Endothelial cell of umbilical vein (primary cell): ENCODE results near the gene PRDM2. TPM values are rescaled to one million over a fixed set of nuclear protein-coding genes. Genes with fewer than 3 reads are reported as not detected.

Source experiments
- BruUV-seq: library from RNA; stranded (reverse); fragments of 400-500 nt; replicated peaks from 2 replicates; lab custom pipeline; 2021; lab: Mats Ljungman, UMichigan
- CTCF ChIA-PET: fragments of 300-600, 350-600 bp; sonication (Branson Sonifier 250); formaldehyde crosslinking; loops from one replicate; lab custom pipeline; 2021; ENCODE audit warnings: antibody characterized with exemption, inconsistent platforms; lab: Charles Lee
- POLR2A ChIA-PET: fragments of 300-600, 350-600 bp; sonication (Branson Sonifier 250); formaldehyde crosslinking; loops from one replicate; lab custom pipeline; 2021; ENCODE audit warnings: antibody characterized with exemption, inconsistent platforms; lab: Charles Lee
- DNase-seq: peaks from one replicate; pipeline ENCODE4 v3.0.0-alpha.2; 2011; ENCODE audit warnings: low read depth, low spot score
- FAIRE-seq: peaks from 2 replicates; lab custom pipeline; 2011; peaks lifted over from hg19 to GRCh38; lab: Jason Lieb, UNC
- H2AFZ ChIP-seq: 2 replicates; pipeline ENCODE4 v1.6.0; 2012; ENCODE audit warnings: low read depth, low read length, control low read depth, inconsistent platforms
- H3K27ac ChIP-seq: 2 replicates; pipeline ENCODE4 v1.5.1; 2011; ENCODE audit warnings: low read depth, mild to moderate bottlenecking, control low read depth, low read length, moderate library complexity; ENCODE audit not compliant: insufficient read depth
- H3K27me3 ChIP-seq, 2 experiments: 2 replicates each; pipeline versions ENCODE4 v1.6.0 to v1.6.1; 2011; ENCODE audit warnings: low read length in 2 of 2, mixed read lengths in 1 of 2; ENCODE audit not compliant: control insufficient read depth in 2 of 2, insufficient read depth in 2 of 2
- H3K36me3 ChIP-seq, 2 experiments: 2 replicates in 1 of 2; 3 replicates in 1 of 2; pipeline ENCODE4 v1.5.1; 2011; ENCODE audit warnings: low read length in 2 of 2, mild to moderate bottlenecking in 1 of 2, moderate library complexity in 1 of 2; ENCODE audit not compliant: control insufficient read depth in 2 of 2, insufficient read depth in 2 of 2; ENCODE audit errors: extremely low read depth in 1 of 2
- H3K4me1 ChIP-seq: 3 replicates; pipeline ENCODE4 v1.5.1; 2011; ENCODE audit warnings: mild to moderate bottlenecking, low read length; ENCODE audit not compliant: control insufficient read depth, insufficient read depth; ENCODE audit errors: extremely low read depth
- H3K4me2 ChIP-seq: 2 replicates; pipeline ENCODE4 v1.6.1; 2011; ENCODE audit warnings: low read length, control low read depth, mixed read lengths; ENCODE audit not compliant: insufficient read depth
- H3K4me3 ChIP-seq, 3 experiments: fragments of 200-600 bp in 1 of 3; sonication (generic), shearing (Covaris generic) in 1 of 3; replicated peaks in 1 of 3; 2 replicates each; pipeline ENCODE4 v1.5.1; 2011 to 2016; ENCODE audit warnings: control low read depth in 3 of 3, low read length in 3 of 3, mild to moderate bottlenecking in 2 of 3, inconsistent platforms in 1 of 3, low read depth in 1 of 3, moderate library complexity in 1 of 3; ENCODE audit not compliant: insufficient read depth in 1 of 3
- H3K79me2 ChIP-seq: 2 replicates; pipeline ENCODE4 v1.6.0; 2012; ENCODE audit warnings: low read length, inconsistent platforms; ENCODE audit not compliant: control insufficient read depth, insufficient read depth
- H3K9ac ChIP-seq: replicated peaks from 2 replicates; pipeline ENCODE3; 2011; ENCODE audit warnings: low read length, control low read depth; ENCODE audit not compliant: insufficient read depth; ENCODE audit errors: extremely low read depth
- H3K9me1 ChIP-seq: replicated peaks from 3 replicates; pipeline ENCODE4 v1.6.0; 2011; ENCODE audit warnings: mild to moderate bottlenecking, low read length; ENCODE audit not compliant: control insufficient read depth, insufficient read depth; ENCODE audit errors: extremely low read depth
- H3K9me3 ChIP-seq: replicated peaks from 2 replicates; pipeline ENCODE4 v1.5.1; 2012; ENCODE audit warnings: low read length, inconsistent platforms; ENCODE audit not compliant: control insufficient read depth, insufficient read depth
- H4K20me1 ChIP-seq: replicated peaks from 2 replicates; pipeline ENCODE3; 2011; ENCODE audit warnings: mild to moderate bottlenecking, low read length; ENCODE audit not compliant: control insufficient read depth, insufficient read depth; ENCODE audit errors: extremely low read depth
- CTCF ChIP-seq, 2 donors: IDR thresholded peaks; 1 replicate in 1 of 2; 2 replicates in 1 of 2; pipeline ENCODE4 v1.5.1; 2011; ENCODE audit warnings: low read length in 2 of 2, mild to moderate bottlenecking in 2 of 2, moderate library complexity in 2 of 2, control low read depth in 1 of 2, inconsistent platforms in 1 of 2, low read depth in 1 of 2; ENCODE audit not compliant: insufficient read depth in 1 of 2; ENCODE audit errors: extremely low read depth in 1 of 2
- EZH2 ChIP-seq: IDR thresholded peaks from 2 replicates; pipeline ENCODE4 v1.6.1; 2012; ENCODE audit warnings: borderline replicate concordance, low read depth, mild to moderate bottlenecking, moderate library complexity, low read length, inconsistent platforms; ENCODE audit not compliant: severe bottlenecking
- FOS ChIP-seq: IDR thresholded peaks from 2 replicates; pipeline ENCODE4 v1.6.1; 2011; ENCODE audit warnings: mild to moderate bottlenecking, low read length, moderate library complexity, borderline replicate concordance; ENCODE audit not compliant: insufficient read depth
- POLR2AphosphoS5 ChIP-seq: IDR thresholded peaks from 2 replicates; pipeline ENCODE4 v1.6.1; 2012; ENCODE audit warnings: low read depth, mild to moderate bottlenecking, control low read depth, low read length, moderate library complexity; ENCODE audit not compliant: insufficient read depth
- dilution Hi-C: fragments of 300-500 bp; cut with MboI; formaldehyde crosslinking; loops from one replicate; pipeline ENCODE4 v1.15.0; 2019; ENCODE audit warnings: low sequenced_read_pairs; ENCODE audit not compliant: extremely low pct_ligation_motif_present
- intact Hi-C: fragments of 100-400 bp; cut with micrococcal nuclease; formaldehyde crosslinking; loops from one replicate; pipeline ENCODE4 v1.10.0; 2022
- polyA plus RNA-seq, 4 experiments: library from polyadenylated mRNA; depleted of rRNA in 3 of 4; stranded (reverse) in 3 of 4; unstranded in 1 of 4; fragments of >200 nt; gene quantifications; 2 replicates each; pipeline versions ENCODE4 v1.2.1 to v1.2.3, GENCODE V29; 2011 to 2012; ENCODE audit warnings: missing spikeins in 1 of 4
- total RNA-seq: library from RNA; stranded (reverse); gene quantifications from 2 replicates; pipeline ENCODE4 v1.2.3, GENCODE V29; 2021

The PRDM2 gene
- total and polyA plus RNA-seq, 2 donors (not counting 3 experiments of a cell fraction or from before 2014, with no cell fraction given) = 11.3 to 35.7 TPM

- BruUV-seq = no TSS peak
- H3K9ac ChIP-seq = peak overlapping the region; percentile 80
- H3K9me3 ChIP-seq = no peaks in the 10 kb centered on the region
- no peaks in the 10 kb centered on the region for H3K36me3 ChIP-seq
- H2AFZ ChIP-seq = peak overlapping the region; percentile 99
- H3K27me3 ChIP-seq = peaks cover 0 to 2% of the 10 kb centered on the region in 2 experiments
- dilution Hi-C loops = no loop called here
- H3K4me2 ChIP-seq = peak overlapping the region; percentile 54
- H3K79me2 ChIP-seq = peaks cover 2% of the 10 kb centered on the region
- no peak overlapping the region for H3K27ac ChIP-seq
- no peak for TF ChIP-seq FOS
- no peak for TF ChIP-seq CTCF (IDR thresholded peaks at IDR 0.05; ENCODE audit: extremely low read depth in 1 of 2, insufficient read depth in 1 of 2, low read depth in 1 of 2, low read length in 2 of 2)
- no peak for FAIRE-seq
- no peaks in the 10 kb centered on the region for H3K4me1 ChIP-seq
- no peaks in the 10 kb centered on the region for H3K9me1 ChIP-seq
- H3K4me3 ChIP-seq = peak overlapping the region; percentile 20 to 89 (median 59)
- intact Hi-C loops = loop anchor here (1.0 kb wide), 1 partner anchor 49 kb away; no protein-coding TSS in a partner anchor
- ChIA-PET CTCF (interaction anchor here (1.0 kb wide), 1 partner anchor 49 kb away, joined by 3 read pairs; no protein-coding TSS in a partner anchor), POLR2A (no interaction called here)
- H4K20me1 ChIP-seq = no peaks in the 10 kb centered on the region
- DNase-seq = peak; percentile 57
Observed at GRCh38 chr1:13700521-13701270, 708 bp downstream of the PRDM2 start.

DNA sequence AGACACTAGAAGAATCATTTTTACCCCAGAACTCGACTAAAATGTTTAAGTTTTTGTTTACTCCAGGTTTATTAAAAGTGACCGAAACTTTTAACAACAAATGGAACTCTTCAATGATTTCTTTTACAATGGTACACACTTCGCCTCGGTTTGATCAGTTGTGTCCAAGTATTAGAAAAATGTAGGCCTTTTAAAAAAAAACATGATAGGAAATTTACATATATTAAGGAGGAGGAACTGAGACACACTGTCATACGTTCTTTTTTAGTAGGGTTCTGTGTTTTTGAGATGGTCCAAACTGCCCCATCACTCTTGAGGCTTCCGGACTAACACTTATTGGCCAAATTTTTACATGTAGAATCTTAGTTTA lies 1.3 kb downstream of the PRDM2 start:
- CTCF ChIA-PET = interaction anchor here (1.0 kb wide), 1 partner anchor 48 kb away, joined by 3 read pairs; no protein-coding TSS in a partner anchor

More for the DNA sequence above, 1.3 kb downstream of the PRDM2 start:
- no peak for DNase-seq
- no peaks in the 10 kb centered on the region for H4K20me1 ChIP-seq
- peak overlapping the region; percentile 99 for H2AFZ ChIP-seq
- no peaks in the 10 kb centered on the region for H3K36me3 ChIP-seq
- dilution Hi-C loops = no loop called here
- H3K79me2 ChIP-seq = peaks cover 2% of the 10 kb centered on the region
- POLR2A ChIA-PET = no interaction called here
- peaks cover 0 to 2% of the 10 kb centered on the region in 2 experiments for H3K27me3 ChIP-seq
- no peaks in the 10 kb centered on the region for H3K4me1 ChIP-seq
- TF ChIP-seq POLR2AphosphoS5 (no peak), EZH2 (no peak), CTCF (IDR thresholded peaks at IDR 0.05; ENCODE audit: extremely low read depth in 1 of 2, insufficient read depth in 1 of 2, low read depth in 1 of 2, low read length in 2 of 2) (no peak)
- no peak for FAIRE-seq
- BruUV-seq = TSS peak; percentile 39
- H3K9me3 ChIP-seq = no peaks in the 10 kb centered on the region
- H3K9me1 ChIP-seq = no peaks in the 10 kb centered on the region
- intact Hi-C loops = no loop called here
- peak overlapping the region; percentile 54 for H3K4me2 ChIP-seq
- no peak overlapping the region for H3K9ac ChIP-seq
- no peak overlapping the region for H3K4me3 ChIP-seq
- no peak overlapping the region for H3K27ac ChIP-seq
